Endothelial cell of umbilical vein (primary cell): ENCODE results near the gene LTBP1. TPM values are rescaled to one million over a fixed set of nuclear protein-coding genes. Genes with fewer than 3 reads are reported as not detected.
"Not testable (repeated sequence)": the region's sequence is repeated elsewhere in the genome, so short reads cannot be mapped to it uniquely, and the experiment has no call there.

Experiments used
- BruUV-seq: library from RNA; stranded (reverse); fragments of 400-500 nt; replicated peaks from 2 replicates; lab custom pipeline; 2021; lab: Mats Ljungman, UMichigan
- CTCF ChIA-PET: fragments of 300-600, 350-600 bp; sonication (Branson Sonifier 250); formaldehyde crosslinking; loops from one replicate; lab custom pipeline; 2021; ENCODE audit warnings: antibody characterized with exemption, inconsistent platforms; lab: Charles Lee
- POLR2A ChIA-PET: fragments of 300-600, 350-600 bp; sonication (Branson Sonifier 250); formaldehyde crosslinking; loops from one replicate; lab custom pipeline; 2021; ENCODE audit warnings: antibody characterized with exemption, inconsistent platforms; lab: Charles Lee
- DNase-seq: peaks from one replicate; pipeline ENCODE4 v3.0.0-alpha.2; 2011; ENCODE audit warnings: low read depth, low spot score
- FAIRE-seq: peaks from 2 replicates; lab custom pipeline; 2011; peaks lifted over from hg19 to GRCh38; lab: Jason Lieb, UNC
- H2AFZ ChIP-seq: 2 replicates; pipeline ENCODE4 v1.6.0; 2012; ENCODE audit warnings: low read depth, low read length, control low read depth, inconsistent platforms
- H3K27ac ChIP-seq: 2 replicates; pipeline ENCODE4 v1.5.1; 2011; ENCODE audit warnings: low read depth, mild to moderate bottlenecking, control low read depth, low read length, moderate library complexity; ENCODE audit not compliant: insufficient read depth
- H3K27me3 ChIP-seq, 2 experiments: 2 replicates each; pipeline versions ENCODE4 v1.6.0 to v1.6.1; 2011; ENCODE audit warnings: low read length in 2 of 2, mixed read lengths in 1 of 2; ENCODE audit not compliant: control insufficient read depth in 2 of 2, insufficient read depth in 2 of 2
- H3K36me3 ChIP-seq, 2 experiments: 2 replicates in 1 of 2; 3 replicates in 1 of 2; pipeline ENCODE4 v1.5.1; 2011; ENCODE audit warnings: low read length in 2 of 2, mild to moderate bottlenecking in 1 of 2, moderate library complexity in 1 of 2; ENCODE audit not compliant: control insufficient read depth in 2 of 2, insufficient read depth in 2 of 2; ENCODE audit errors: extremely low read depth in 1 of 2
- H3K4me1 ChIP-seq: 3 replicates; pipeline ENCODE4 v1.5.1; 2011; ENCODE audit warnings: mild to moderate bottlenecking, low read length; ENCODE audit not compliant: control insufficient read depth, insufficient read depth; ENCODE audit errors: extremely low read depth
- H3K4me2 ChIP-seq: 2 replicates; pipeline ENCODE4 v1.6.1; 2011; ENCODE audit warnings: low read length, control low read depth, mixed read lengths; ENCODE audit not compliant: insufficient read depth
- H3K4me3 ChIP-seq, 3 experiments: fragments of 200-600 bp in 1 of 3; sonication (generic), shearing (Covaris generic) in 1 of 3; replicated peaks in 1 of 3; 2 replicates each; pipeline ENCODE4 v1.5.1; 2011 to 2016; ENCODE audit warnings: control low read depth in 3 of 3, low read length in 3 of 3, mild to moderate bottlenecking in 2 of 3, inconsistent platforms in 1 of 3, low read depth in 1 of 3, moderate library complexity in 1 of 3; ENCODE audit not compliant: insufficient read depth in 1 of 3
- H3K79me2 ChIP-seq: 2 replicates; pipeline ENCODE4 v1.6.0; 2012; ENCODE audit warnings: low read length, inconsistent platforms; ENCODE audit not compliant: control insufficient read depth, insufficient read depth
- H3K9ac ChIP-seq: replicated peaks from 2 replicates; pipeline ENCODE3; 2011; ENCODE audit warnings: low read length, control low read depth; ENCODE audit not compliant: insufficient read depth; ENCODE audit errors: extremely low read depth
- H3K9me1 ChIP-seq: replicated peaks from 3 replicates; pipeline ENCODE4 v1.6.0; 2011; ENCODE audit warnings: mild to moderate bottlenecking, low read length; ENCODE audit not compliant: control insufficient read depth, insufficient read depth; ENCODE audit errors: extremely low read depth
- H3K9me3 ChIP-seq: replicated peaks from 2 replicates; pipeline ENCODE4 v1.5.1; 2012; ENCODE audit warnings: low read length, inconsistent platforms; ENCODE audit not compliant: control insufficient read depth, insufficient read depth
- H4K20me1 ChIP-seq: replicated peaks from 2 replicates; pipeline ENCODE3; 2011; ENCODE audit warnings: mild to moderate bottlenecking, low read length; ENCODE audit not compliant: control insufficient read depth, insufficient read depth; ENCODE audit errors: extremely low read depth
- EZH2 ChIP-seq: IDR thresholded peaks from 2 replicates; pipeline ENCODE4 v1.6.1; 2012; ENCODE audit warnings: borderline replicate concordance, low read depth, mild to moderate bottlenecking, moderate library complexity, low read length, inconsistent platforms; ENCODE audit not compliant: severe bottlenecking
- FOS ChIP-seq: IDR thresholded peaks from 2 replicates; pipeline ENCODE4 v1.6.1; 2011; ENCODE audit warnings: mild to moderate bottlenecking, low read length, moderate library complexity, borderline replicate concordance; ENCODE audit not compliant: insufficient read depth
- GATA2 ChIP-seq: IDR thresholded peaks from 2 replicates; pipeline ENCODE4 v1.7.0; 2011; ENCODE audit warnings: low read depth, mild to moderate bottlenecking, moderate library complexity, mixed read lengths, low read length; ENCODE audit not compliant: insufficient read length, insufficient read depth
- JUN ChIP-seq: IDR thresholded peaks from 2 replicates; pipeline ENCODE4 v1.6.1; 2011; ENCODE audit warnings: borderline replicate concordance, low read depth; ENCODE audit not compliant: insufficient read length, insufficient read depth
- MYC ChIP-seq: IDR thresholded peaks from one replicate; pipeline ENCODE4 v1.6.1; 2011; ENCODE audit warnings: mild to moderate bottlenecking, low read depth, low read length
- POLR2A ChIP-seq: IDR thresholded peaks from 2 replicates; pipeline ENCODE4 v1.6.1; 2012; ENCODE audit warnings: low read depth, mild to moderate bottlenecking, control low read depth, low read length
- POLR2AphosphoS5 ChIP-seq: IDR thresholded peaks from 2 replicates; pipeline ENCODE4 v1.6.1; 2012; ENCODE audit warnings: low read depth, mild to moderate bottlenecking, control low read depth, low read length, moderate library complexity; ENCODE audit not compliant: insufficient read depth
- dilution Hi-C: fragments of 300-500 bp; cut with MboI; formaldehyde crosslinking; loops from one replicate; pipeline ENCODE4 v1.15.0; 2019; ENCODE audit warnings: low sequenced_read_pairs; ENCODE audit not compliant: extremely low pct_ligation_motif_present
- intact Hi-C: fragments of 100-400 bp; cut with micrococcal nuclease; formaldehyde crosslinking; loops from one replicate; pipeline ENCODE4 v1.10.0; 2022
- polyA plus RNA-seq, 4 experiments: library from polyadenylated mRNA; depleted of rRNA in 3 of 4; stranded (reverse) in 3 of 4; unstranded in 1 of 4; fragments of >200 nt; gene quantifications; 2 replicates each; pipeline versions ENCODE4 v1.2.1 to v1.2.3, GENCODE V29; 2011 to 2012; ENCODE audit warnings: missing spikeins in 1 of 4
- total RNA-seq: library from RNA; stranded (reverse); gene quantifications from 2 replicates; pipeline ENCODE4 v1.2.3, GENCODE V29; 2021
- TF ChIP-seq, protein P1 (sequence below): IDR thresholded peaks from 2 replicates; pipeline ENCODE4 v1.6.1; 2011; ENCODE audit not compliant: insufficient read depth, insufficient read length
- TF ChIP-seq, protein P2 (sequence below), 2 donors: IDR thresholded peaks; 1 replicate in 1 of 2; 2 replicates in 1 of 2; pipeline ENCODE4 v1.5.1; 2011; ENCODE audit warnings: low read length in 2 of 2, mild to moderate bottlenecking in 2 of 2, moderate library complexity in 2 of 2, control low read depth in 1 of 2, inconsistent platforms in 1 of 2, low read depth in 1 of 2; ENCODE audit not compliant: insufficient read depth in 1 of 2; ENCODE audit errors: extremely low read depth in 1 of 2

LTBP1 gene
- total and polyA plus RNA-seq, 2 donors (not counting 3 experiments of a cell fraction or from before 2014, with no cell fraction given) = 57.4 to 68.2 TPM

DNA sequence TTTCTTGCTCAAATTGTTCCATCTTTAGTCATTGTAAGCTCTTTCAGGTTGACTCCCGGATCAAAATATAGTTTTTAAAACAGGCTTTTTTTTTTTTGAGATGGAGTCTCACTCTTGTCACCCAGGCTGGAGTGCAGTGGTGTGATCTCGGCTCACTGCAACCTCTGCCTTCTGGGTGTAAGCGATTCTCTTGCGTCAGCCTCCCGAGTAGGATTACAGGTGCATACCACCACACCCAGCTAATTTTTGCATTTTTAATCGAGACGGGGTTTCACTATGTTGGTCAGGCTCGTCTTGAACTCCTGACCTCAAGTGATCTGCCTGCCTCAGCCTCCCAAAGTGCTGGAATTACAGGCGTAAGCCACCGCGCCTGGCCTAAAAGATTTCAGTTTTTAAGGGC is 106.0 kb downstream of the LTBP1 start:
- H3K4me1 ChIP-seq, H3K79me2 ChIP-seq, H3K9me3 ChIP-seq, H3K27ac ChIP-seq, H3K4me2 ChIP-seq, H3K9ac ChIP-seq, intact Hi-C loops, H3K9me1 ChIP-seq, BruUV-seq, H2AFZ ChIP-seq, DNase-seq, H4K20me1 ChIP-seq, H3K36me3 ChIP-seq, H3K4me3 ChIP-seq, CTCF ChIA-PET, H3K27me3 ChIP-seq, POLR2A ChIA-PET, FAIRE-seq, dilution Hi-C loops: not testable (repeated sequence)

DNA sequence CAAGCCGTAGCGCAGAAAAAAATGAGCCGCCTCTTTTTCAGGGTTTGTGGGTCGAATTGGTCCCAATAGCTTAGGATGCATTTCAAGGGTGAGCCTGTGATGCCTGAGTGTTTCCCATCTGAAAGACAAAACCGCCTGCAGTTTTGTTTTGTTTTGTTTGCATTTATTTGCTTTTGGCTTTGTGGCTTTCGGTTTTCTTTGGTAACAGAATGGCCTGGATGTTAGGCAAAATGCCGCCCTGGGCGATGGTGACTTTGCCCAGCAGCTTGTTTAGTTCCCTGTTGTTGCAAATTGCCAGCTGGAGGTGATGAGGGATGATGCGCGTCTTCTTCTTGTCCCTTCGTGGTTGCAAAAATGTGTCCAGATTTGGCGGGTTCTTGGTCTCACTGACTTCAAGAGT is 109.4 kb downstream of the LTBP1 start:
- no TSS peak for BruUV-seq
- POLR2A ChIA-PET = no interaction called here

DNA sequence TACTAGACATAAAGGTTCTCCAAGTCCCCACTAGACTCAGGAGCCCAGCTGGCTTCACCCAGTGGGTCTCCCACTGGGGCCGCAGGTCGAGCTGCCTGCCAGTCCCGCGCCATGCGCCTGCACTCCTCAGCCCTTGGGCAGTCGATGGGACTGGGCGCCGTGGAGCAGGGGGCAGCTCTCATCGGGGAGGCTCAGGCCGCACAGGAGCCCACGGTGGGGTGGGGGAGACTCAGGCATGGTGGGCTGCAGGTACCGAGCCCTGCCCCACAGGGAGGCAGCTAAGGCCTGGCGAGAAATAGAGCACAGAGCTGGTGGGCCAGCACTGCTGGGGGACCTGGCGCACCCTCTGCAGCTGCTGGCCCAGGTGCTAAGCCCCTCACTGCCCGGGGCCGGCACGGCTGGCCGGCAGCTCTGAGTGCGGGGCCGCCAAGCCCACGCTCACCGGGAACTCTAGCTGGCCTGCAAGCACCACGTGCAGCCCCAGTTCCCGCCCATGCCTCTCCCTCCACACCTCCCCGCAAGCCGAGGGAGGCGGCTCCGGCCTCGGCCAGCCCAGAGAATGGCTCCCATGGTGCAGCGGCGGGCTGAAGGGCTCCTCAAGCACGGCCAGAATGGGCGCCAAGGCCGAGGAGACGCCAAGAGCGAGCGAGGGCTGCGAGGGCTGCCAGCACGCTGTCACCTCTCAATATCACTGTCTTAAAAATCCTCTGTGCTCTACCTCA is 110.7 kb downstream of the LTBP1 start:
- dilution Hi-C loops, DNase-seq, H3K4me3 ChIP-seq, H2AFZ ChIP-seq, H3K4me1 ChIP-seq, intact Hi-C loops, H3K9ac ChIP-seq, H3K27ac ChIP-seq, H3K27me3 ChIP-seq, H3K79me2 ChIP-seq, H3K9me3 ChIP-seq, BruUV-seq, H3K4me2 ChIP-seq, H3K36me3 ChIP-seq, H4K20me1 ChIP-seq, H3K9me1 ChIP-seq, FAIRE-seq: not testable (repeated sequence)
- POLR2A ChIA-PET = interaction anchor here (0.6 kb wide), 1 partner anchor 32 kb away, joined by 3 read pairs; no protein-coding TSS in a partner anchor
- CTCF ChIA-PET = interaction anchor here (0.6 to 1.7 kb wide), 2 partner anchors 24 to 267 kb away, joined by 3 to 4 read pairs; no protein-coding TSS in a partner anchor

More for the DNA sequence above, 109.4 kb downstream of the LTBP1 start:
- DNase-seq (no peak), FAIRE-seq (no peak)
- Histone ChIP-seq H3K36me3 (no peaks in the 10 kb centered on the region), H3K27ac (no peak overlapping the region), H3K27me3 (no peaks in the 10 kb centered on the region), H3K9me1 (no peaks in the 10 kb centered on the region), H3K4me2 (no peak overlapping the region), H2AFZ (no peak overlapping the region), H3K4me3 (no peak overlapping the region), H3K9me3 (no peaks in the 10 kb centered on the region), H3K4me1 (no peaks in the 10 kb centered on the region), H4K20me1 (no peaks in the 10 kb centered on the region), H3K79me2 (no peaks in the 10 kb centered on the region), H3K9ac (no peak overlapping the region)
- CTCF ChIA-PET = interaction anchor here (1.7 kb wide), 1 partner anchor 22 kb away, joined by 4 read pairs; no protein-coding TSS in a partner anchor
- intact Hi-C loops (no loop called here), dilution Hi-C loops (no loop called here)
- no peak for TF ChIP-seq POLR2AphosphoS5
- no peak for TF ChIP-seq FOS
- TF ChIP-seq, protein P1, sequence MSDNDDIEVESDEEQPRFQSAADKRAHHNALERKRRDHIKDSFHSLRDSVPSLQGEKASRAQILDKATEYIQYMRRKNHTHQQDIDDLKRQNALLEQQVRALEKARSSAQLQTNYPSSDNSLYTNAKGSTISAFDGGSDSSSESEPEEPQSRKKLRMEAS = no peak
- TF ChIP-seq, protein P2, sequence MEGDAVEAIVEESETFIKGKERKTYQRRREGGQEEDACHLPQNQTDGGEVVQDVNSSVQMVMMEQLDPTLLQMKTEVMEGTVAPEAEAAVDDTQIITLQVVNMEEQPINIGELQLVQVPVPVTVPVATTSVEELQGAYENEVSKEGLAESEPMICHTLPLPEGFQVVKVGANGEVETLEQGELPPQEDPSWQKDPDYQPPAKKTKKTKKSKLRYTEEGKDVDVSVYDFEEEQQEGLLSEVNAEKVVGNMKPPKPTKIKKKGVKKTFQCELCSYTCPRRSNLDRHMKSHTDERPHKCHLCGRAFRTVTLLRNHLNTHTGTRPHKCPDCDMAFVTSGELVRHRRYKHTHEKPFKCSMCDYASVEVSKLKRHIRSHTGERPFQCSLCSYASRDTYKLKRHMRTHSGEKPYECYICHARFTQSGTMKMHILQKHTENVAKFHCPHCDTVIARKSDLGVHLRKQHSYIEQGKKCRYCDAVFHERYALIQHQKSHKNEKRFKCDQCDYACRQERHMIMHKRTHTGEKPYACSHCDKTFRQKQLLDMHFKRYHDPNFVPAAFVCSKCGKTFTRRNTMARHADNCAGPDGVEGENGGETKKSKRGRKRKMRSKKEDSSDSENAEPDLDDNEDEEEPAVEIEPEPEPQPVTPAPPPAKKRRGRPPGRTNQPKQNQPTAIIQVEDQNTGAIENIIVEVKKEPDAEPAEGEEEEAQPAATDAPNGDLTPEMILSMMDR (IDR thresholded peaks at IDR 0.05; ENCODE audit: extremely low read depth in 1 of 2, insufficient read depth in 1 of 2, low read depth in 1 of 2, low read length in 2 of 2) = no peak
- TF ChIP-seq POLR2A = no peak
- TF ChIP-seq MYC = no peak
- TF ChIP-seq GATA2 = no peak
- no peak for TF ChIP-seq EZH2
- no peak for TF ChIP-seq JUN
